HCEC 1CT (cell line): ENCODE data around the gene CCDC97.
A peak's percentile ranks its signal among the peaks of the same experiment; 100 is the strongest.
"Not testable (repeated sequence)": the region's sequence is repeated elsewhere in the genome, so short reads cannot be mapped to it uniquely, and the experiment has no call there.

ENCODE experiments used
- DNase-seq: peaks from one replicate; pipeline ENCODE4 v3.0.0-alpha.2; 2017

Gene CCDC97

DNA sequence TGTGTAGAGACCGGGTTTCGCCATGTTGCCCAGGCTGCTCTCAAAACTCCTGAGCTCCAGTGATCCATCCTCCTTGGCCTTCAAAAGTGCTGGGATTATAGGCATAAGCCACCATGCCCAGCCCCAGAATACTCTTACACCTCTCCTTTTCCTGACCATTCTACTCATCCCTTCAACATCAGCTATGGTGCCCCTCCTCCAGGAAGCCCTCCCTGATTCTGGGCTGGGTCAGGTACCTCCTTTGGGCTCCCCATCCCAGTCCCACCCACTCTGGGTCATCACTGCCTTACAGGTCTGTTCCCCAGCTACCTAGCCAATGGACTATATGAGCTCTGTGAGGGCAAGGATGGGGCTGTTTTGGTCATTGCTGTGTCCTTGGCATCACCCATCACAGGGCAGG lies 34.2 kb downstream of the CCDC97 start:
- DNase-seq, result no peak

DNA sequence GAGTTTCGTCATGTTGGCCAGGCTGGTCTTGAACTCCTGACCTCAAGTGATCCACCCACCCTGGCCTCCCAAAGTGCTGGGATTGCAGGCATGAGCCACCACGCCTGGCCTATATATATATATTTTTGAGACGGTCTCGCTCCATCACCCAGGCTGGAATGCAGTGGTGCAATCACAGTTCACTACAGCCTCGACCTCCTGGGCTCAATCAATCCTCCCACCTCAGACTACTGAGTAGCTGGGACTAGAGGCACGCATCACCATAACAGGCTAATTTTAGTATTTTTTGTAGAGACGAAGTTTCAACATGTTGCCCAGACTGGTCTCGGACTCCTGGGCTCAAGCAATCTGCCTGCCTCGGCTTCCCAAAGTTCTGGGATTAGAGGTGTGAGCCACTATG lies 36.9 kb downstream of the CCDC97 start:
- DNase-seq, result not testable (repeated sequence)

DNA sequence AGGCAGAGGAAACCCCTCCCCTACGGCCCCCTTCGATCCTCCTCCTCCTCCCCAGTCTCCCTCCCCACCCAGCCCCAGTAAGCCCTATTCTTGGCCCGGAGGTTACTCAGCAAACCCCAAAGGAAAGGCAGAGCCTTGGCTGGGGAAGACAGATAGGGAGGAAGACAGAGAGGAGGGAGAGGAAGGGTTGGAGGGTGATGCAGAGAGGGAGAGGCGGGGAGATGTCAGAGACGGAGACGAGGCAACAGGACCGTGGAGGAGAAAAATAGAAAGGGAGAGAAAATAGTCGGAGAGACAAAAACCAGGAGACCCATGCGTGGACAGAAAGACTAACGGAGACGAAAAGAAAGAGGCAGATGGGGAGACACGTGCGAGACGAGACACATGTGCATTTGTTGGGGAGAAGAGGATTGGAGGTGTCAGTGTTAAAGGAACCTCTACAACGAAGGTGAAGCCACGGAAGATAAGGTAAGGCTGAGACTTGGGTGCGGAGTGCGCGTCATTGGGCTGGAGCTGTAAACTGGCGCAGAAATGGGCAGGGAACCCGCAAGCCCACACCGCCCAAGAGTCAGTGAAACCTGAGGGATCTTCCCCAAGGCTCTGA lies 40.9 kb downstream of the CCDC97 start:
- DNase-seq, result no peak

DNA sequence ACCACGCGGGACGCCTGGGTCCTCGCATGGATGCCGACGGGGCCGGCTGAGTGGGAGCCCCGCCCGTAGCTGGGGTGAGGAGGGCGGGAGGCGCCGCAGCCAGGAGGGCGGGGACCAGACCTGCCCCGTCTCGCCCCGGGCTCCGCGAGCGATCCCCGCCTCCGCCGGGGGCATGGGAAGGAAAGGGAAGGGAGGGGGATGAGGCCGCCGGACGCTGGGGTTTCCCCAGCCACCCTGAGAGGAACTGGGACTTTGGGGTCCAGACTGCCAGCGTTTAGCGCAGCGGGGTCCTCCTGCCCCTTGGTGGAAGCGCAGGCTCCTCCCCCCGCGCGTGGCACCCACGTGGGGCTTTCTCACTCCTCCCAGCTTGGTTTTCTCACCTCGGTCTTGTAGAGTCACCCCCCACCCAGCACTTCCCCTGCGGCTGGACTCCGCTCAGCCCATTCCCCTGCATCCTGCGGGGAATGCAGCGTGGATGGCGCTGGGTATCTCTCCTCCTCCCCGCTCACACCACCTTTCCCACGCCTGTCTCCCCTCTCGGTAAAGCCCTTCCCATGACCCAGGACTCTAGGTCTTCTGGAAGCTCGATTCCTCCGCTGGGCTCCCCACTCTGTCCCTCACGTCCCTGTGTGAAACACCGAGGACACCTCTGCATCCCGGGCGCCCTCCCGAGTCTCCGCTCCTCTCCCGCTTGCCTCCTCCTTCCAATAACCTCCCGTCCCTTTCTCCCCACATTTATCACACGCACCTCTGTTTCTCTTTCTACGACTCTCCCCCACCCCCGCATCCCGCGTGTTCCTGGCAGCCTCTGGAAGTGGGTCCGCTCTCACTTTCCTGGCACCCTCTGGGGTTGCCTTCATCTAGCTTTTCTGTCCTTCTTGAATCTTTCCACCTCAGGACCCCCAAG lies 41.6 kb downstream of the CCDC97 start:
- peak; percentile 22 for DNase-seq

DNA sequence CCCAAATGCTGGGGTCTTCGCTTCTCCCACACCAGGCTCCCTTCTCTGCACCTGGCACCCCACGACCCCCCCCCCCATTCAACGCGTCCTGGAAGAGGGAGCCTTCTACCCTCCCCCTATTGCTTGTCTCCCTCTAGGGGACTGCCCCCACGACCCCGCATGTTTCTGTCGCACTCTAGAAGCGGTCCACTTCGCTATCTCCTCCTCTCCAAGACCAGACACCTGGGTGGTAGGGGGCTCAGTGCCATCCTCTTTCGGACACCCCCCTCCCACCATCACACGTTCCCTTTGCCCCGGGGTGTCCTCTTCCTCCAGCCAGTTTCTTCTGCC lies 42.3 kb downstream of the CCDC97 start:
- no peak for DNase-seq

DNA sequence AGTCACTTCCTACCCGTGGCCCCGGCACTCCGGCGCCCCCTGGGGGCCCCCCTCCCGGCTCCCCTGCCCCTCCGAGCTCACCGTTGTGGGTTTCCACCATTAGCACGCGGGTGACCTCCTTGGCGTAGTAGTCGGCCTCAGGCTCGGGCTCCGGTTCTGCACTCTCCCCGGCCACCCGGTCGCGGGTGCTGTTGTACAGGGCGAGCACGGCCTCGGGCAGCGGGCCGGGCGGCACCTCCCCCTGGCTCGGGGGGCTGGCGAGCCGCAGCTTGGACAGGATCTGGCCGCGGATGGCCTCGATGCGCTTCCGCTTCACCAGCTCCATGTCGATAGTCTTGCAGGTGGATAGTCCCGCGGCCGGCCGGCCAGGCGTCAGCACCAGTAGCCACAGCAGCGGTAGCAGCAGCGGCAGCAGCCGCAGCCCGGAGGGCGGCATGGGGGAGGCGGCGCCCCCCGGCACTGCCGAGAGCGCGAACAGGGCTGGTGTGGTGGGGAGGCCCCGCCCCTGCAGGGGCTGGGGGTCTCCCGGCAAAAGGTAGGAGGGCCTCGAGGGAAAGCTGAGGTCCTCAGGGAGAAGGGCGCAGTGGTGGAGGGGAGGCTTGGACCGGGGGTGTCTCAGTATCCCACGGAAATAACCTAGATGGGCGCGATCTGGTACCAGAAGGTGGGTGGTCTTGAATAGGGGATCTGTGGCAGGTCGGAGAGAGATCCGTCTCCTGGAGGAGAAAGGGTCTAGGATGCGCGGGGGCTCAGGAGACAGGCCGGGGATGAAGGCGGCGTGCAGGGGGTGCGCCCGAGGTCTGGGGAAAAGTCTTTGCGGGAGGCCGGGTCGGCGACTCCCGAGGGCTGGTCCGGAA lies 42.9 kb downstream of the CCDC97 start:
- peak; percentile 58 for DNase-seq

DNA sequence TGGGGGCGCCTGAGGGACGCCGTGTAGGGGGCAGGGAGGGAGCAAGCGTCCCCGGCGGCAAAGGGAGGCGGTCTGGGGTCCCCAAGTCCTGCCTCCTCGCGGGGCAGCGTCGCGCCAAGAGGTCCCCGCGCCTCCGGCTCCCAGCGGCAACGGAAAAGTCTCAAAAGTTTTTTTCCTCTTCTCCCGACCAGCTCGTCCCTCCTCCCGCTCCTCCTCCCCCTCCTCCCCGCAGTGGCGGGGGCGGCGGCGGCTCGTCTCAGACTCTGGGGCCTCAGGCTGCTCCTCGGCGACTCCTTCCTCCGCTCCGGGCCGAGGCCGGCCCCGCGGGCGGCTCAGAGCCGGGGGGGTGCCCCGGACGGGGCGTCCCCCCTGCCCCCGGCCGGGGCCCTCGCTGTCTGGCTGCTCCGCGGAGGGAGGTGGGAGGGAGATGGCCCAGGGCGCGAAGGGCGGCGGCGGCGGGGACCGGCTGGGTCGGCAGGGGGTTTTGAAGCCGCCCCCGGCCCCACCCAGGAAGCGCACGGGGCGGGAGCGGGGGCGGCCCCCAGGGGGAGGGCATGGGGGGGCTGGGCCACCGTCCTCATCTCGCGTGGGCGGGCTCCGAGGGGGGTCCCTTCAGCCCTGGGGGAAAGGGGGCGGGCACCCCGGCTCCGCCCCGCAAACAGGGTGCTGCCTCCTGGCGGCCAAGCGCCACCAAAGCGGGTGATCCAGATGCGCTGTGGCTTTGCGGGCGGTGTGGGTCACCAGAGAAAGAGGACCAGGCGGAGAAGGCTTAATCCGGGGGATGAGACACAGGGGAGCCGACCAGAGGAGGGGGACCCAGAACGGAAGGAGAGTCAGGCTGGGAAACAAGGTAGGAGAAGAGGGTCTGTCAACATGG lies 43.7 kb downstream of the CCDC97 start, which contains the start of gene TGFB1:
Gene TGFB1, minus strand, starts transcription at position 457 of the 877 bp plus-strand sequence. CDS start 878 bp downstream, outside the sequence.
- DNase-seq, result peak; percentile 84

DNA sequence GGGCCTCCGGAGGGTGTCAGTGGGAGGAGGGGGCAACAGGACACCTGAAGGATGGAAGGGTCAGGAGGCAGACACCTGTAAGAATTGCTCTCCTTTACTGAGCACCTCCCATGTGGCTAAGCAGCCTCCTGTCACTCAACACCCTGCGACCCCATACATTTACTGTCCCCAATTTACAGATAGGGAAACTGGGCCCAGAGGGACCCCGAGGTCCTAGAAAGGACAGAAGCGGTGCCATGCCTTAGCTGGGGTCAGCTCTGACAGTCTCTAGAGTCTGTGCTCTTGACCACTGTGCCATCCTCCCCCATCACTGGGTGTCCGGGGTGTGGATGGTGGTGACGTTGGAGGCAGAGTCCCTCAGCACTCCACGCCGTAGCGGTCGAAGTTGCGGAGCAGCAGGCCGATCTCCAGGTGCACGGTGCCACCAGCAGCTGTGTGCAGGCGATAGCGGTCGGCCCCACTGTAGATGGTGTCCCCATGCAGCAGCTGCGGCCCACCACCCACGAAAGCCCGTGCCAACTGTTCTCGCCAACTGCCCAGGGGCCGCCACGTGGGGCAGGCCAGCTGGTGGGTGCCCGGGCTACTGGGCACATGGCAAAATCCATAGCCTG lies 44.5 kb downstream of the CCDC97 start:
- DNase-seq, result no peak

DNA sequence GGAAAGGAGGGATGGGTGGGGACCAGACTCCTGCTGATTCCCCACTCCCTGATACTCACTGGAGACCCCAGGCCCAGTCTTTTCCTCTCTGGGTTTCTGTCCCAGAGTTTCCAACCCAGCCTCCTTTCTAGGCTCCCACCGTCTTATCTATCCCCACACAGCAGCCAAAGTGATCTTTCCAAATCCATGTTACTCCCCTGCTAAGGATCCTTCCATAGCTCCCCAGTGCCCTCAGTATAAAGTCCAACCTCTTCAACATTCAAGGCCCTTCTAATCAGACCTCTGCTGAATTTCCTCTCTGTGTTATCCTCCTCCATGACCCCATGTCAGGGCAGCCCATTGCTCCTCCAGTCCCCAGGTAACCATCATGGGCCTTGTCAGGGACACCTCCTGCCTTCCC lies 45.1 kb downstream of the CCDC97 start:
- DNase-seq, result no peak

DNA sequence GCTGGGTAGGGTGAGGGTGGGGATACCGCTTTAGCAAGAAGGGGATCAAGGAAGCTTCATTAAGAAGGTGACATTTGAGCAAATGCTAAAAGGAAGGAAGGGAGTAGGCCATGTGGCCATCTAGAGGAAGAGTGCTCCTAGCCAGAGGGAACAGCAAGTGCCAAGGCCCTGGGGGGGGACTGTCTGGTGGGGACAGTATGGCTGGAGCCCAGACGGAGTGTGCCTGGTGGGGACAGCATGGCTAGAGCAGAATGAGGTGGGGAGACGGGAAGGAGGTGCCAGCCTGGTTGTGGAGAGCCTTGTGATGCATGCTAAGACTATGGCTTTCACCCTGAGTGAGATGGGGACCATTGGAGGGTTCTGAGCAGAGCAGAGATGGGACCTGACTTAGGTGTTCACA lies 45.8 kb downstream of the CCDC97 start:
- no peak for DNase-seq

DNA sequence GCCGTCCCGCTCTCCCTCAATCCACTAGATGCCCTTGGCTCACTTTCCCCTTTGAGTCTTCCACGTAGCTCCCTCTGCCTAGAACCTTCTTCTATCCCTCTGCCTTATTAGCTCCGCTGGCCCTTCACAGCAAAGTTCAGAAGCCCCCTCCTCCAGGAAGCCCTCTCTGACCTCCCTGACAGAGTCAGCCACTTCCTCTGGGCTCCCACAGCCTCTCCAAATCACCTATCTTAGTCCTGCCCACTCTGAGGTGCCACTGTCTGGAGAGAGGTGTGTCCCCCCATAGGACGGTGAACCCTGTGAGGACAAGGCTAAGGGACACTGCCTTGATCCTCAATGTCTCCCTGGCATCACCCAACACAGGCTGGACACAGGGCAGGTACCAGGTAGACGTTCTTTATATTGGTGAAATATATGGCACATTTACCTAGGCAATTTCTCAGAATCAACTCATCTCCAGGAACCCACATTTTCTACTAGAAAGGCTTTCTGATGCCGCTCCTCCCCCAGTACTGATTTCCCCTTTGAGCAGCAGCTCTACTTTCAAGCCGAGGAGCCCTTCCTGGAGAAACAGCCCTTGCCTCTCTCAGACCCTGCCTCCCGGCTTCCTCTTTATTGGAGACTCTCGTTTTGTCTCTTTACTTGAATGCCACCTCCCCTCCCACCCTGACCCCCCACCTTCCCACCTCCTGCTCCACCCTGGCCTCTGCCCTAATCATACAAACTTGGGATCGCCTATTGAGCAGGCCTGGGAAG lies 47.2 kb downstream of the CCDC97 start:
- DNase-seq, result no peak

DNA sequence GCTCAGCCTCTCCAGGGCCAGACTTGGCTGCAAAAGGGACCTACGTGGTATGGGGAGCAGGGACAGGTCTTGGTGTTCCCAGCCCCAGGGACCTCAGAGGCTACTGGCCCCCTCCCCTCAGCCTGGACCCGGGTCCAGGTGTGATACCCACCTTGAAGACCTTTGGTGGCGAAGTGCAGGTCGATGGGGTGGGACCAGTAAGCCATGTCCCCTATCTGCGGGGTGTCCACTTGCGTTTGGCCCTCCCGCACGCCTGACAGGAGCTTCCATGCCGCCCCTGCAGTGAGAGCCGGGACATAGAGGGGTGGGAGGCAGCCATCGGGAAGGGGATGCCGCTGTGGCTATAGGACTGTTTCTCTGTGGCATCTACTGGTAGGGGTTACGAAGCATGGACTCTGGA lies 47.8 kb downstream of the CCDC97 start:
- DNase-seq, result no peak

DNA sequence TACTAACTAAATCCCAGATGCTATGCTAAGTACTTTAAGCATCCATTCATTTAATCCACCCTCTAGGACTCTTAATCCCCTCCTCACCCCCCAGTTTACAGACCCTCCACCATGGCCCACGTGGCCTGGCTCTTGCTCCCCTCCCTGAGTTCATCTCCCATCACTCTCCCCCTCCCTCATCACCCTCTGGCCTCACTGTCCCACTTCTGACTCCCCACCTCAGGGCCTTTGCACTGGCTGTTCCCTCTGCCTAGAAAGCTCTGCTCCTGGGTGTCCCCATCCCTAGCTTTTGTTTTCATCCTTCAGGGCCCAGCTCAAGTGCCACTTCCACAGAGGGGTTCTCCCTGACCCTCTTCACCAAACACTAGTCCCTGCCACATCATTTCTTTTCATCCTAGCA lies 49.8 kb downstream of the CCDC97 start:
- DNase-seq, result no peak

DNA sequence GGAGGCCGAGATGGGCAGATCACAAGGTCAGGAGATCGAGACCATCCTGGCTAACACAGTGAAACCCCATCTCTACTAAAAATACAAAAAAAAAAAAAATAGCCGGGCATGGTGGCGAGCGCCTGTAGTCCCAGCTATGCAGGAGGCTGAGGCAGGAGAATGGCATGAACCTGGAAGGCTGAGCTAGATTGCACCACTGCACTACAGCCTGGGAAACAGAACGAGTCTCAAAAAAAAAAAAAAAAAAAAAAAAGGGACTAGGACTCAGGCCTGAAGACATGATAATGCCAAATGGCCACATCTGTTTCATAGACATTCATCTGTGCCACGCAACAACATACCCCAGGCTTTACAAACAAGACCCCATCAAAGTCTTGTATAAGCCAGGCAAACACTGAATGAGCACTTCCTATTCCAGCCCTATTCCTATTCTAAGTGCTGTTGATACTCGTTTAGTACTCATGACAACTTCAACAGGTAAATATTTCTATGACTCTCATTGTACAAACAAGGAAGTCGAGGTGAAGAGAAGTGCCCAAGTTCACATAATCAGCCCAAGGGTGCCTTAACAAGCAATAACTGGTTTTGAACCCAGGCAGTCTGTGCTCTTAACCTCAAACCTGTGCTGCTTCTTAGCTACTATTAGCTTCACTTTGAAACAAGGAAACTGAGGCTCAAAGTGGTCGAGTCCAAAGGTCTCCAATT lies 52.3 kb downstream of the CCDC97 start:
- no peak for DNase-seq

DNA sequence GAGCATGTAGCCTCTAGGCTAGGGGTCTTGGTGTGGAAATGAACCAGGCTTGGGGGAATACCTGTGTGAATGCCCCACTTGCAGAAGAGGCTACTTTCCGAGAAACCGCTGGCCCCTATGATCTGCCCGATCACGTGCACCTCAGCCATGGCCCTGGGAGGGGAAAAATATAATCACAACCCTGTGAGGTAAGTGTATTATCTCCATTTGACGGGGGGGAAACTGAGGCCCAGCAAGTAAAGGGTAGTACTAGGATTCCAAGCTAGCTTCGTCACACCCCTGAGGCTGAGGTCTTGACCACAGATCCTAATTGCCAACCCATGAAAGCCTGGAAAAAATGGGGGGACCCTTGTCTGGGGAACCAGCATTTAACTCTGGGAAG lies 53.4 kb downstream of the CCDC97 start:
- no peak for DNase-seq

DNA sequence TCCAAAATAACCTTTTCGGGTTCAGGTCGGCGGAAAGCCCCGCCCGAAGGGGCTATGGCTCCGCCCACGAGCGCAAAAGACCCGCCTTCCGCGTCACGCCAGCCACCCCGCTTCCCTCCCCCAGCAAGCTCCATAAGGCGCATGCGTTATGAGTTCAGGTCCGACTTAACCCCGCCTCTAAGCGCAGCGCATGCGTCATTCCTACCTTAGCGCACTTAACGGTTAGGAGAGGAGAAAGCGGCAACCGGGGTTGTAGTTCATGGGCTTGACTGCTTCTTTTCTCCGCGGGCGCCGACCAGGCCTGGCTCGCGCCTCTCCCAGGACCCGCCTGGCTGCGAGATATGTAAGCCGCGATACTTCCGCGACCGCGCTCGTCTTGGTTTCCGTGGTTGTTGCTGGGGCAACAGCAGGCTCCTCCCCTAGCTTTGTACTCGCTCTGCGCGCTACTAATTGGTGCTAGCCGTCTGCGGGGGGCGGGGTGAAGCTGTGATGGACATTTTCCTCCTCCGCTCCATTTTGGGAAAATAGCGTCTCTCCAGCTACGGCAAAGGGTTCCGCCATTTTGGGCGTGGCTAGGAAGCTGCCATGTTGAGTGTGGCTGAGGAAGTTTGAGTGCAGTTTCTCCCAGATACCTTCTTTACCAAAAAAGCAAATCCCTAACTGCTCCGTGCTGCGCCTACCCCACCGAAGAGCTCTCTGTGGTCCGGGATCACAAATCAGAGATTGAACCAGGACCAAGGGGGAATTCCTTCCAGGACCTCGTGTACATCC lies 54.0 kb downstream of the CCDC97 start, which contains the start of gene B9D2:
Gene B9D2, minus strand, starts transcription at position 397 of the 771 bp plus-strand sequence. CDS start 630 bp downstream, outside the sequence.
- DNase-seq, result peak; percentile 98

DNA sequence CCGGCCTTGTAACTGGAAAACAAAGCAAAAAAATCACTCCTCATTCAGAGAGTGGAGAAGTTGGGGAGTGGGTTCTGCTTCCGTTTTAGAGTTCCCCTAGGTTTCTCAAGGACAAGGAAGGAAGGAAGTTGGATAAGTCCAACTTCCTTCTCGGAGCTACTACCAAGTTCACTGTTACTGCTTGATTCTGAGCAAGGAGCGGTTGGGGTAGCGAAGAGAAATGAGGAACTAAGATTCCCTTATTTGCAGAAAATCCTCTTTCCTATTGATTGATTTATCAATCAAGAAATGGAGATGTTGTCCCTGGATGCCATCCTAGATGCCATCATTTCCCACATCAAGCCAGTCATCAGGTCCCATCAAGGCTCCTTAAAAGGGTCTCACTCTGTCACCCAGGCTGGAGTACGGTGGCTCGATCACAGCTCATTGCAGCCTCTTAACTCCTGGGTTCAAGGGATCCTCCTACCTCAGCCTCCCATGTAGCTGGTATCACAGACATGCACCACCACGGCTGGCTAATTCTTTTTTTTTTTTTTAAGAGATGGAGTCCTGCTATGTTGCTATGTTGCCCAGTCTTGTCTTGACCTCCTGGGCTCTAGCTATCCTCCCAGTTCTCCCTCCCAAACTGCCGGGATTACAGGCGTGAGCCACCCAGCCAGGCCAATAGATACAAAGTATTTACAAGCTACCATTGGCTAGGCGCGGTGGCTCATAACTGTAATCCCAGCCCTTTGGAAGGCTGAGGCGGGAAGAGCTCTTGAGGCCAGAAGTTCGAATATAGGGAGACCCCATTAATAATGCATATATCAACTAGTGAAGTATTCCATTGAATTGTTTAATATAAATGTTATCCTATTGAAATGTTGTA lies 54.8 kb downstream of the CCDC97 start:
- no peak for DNase-seq

DNA sequence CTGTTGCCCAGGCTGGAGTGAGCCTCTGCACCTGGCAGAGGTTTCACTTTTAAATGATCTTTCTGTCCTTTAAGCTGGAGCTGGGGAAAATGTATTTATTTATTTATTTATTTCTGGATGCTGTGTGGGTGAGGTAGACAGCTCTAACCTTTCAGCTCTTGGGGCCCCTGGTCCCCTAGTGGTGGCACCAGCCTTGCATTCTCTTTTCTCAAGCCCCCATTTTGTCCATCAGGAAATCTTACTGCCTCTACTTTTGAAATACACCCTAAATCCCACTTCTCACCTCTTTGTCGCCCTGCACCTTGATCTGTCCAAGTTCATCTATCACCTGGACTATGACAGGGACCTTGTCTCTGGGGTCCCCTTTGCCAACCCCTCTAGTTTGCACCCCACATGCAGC lies 56.1 kb downstream of the CCDC97 start:
- DNase-seq, result peak; percentile 14

DNA sequence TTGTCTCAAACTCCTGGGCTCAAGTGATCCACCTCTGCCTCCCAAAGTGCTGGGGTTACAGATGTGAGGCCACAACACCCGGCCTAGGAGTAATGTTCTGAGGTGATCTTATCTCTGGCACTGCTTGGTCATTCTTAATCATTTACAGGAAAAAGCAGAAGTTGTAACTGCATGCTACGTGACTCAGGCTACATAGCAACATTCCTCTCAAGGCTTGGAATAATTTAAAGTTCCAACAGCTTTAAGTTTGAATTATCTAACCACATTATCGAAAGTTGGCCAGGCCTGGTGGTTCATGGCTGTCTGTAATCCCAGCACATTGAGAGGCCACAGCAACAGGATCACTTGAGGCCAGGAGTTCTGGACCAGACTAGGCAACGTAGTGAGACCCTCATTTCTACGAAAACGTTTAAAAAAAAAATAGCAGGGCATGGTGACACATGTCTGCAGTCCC lies 57.9 kb downstream of the CCDC97 start:
- DNase-seq, result peak; percentile 94
